BE2C (cell line): ENCODE measurements around the gene TBC1D10A.

Experiments
- DNase-seq: peaks from one replicate; pipeline ENCODE4 v3.0.0-alpha.2; 2020
- H3K27me3 ChIP-seq: fragments of 250-450 bp; sonication (Bioruptor Pico); 2 replicates; pipeline ENCODE4 v1.5.1; 2020; ENCODE audit warnings: mild to moderate bottlenecking
- H3K36me3 ChIP-seq: fragments of 250-450 bp; sonication (Bioruptor Pico); 2 replicates; pipeline ENCODE4 v1.5.1; 2020; ENCODE audit warnings: mild to moderate bottlenecking
- H3K4me1 ChIP-seq: fragments of 250-450 bp; sonication (Bioruptor Pico); 2 replicates; pipeline ENCODE4 v1.5.1; 2020
- H3K4me3 ChIP-seq: 2 replicates; pipeline ENCODE4 v1.5.1; 2011; ENCODE audit warnings: low read depth, low read length
- H3K9me3 ChIP-seq: fragments of 250-450 bp; sonication (Bioruptor Pico); 2 replicates; pipeline ENCODE4 v1.5.1; 2020
- TF ChIP-seq, protein P1 (sequence below): IDR thresholded peaks from 2 replicates; pipeline ENCODE4 v1.5.1; 2012; ENCODE audit warnings: mild to moderate bottlenecking, low read depth, low read length

The TBC1D10A gene

DNA sequence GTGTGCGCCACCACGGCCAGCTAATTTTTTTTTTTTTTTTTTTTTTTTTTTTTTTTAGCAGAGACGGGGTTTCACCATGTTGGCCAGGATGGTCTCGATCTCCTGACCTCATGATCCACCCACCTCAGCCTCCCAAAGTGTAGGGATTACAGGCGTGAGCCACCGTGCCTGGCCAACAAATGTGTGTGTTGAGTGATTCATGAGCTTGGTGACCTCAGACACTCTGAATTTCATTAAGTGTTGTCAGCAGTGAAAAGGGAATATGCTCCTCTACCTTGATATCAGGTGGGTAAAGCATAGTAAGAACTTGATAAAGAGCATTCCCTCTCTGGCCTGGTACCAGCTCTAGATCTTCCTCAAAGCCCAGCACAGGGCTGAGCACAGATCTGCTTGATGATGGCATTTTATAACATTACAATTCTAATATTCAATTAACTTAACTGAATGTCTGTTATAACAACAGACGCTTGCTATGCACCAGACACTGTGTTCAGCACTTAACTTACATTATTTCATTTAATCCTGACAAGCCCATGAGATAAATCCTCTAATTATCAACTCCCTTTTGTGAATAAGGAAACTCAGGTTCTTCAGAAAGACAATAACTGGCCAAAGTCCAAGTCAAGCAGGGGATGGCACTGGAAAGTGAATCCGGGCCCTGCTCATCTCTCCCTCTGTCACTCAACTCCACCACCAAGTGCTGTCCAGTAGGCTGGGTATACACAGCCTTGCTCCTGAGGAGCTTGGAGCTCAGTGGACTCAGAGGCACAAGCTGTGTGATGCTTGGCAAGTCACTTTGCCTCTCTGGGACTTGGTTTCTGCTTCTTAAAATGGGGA lies 13.0 kb downstream of the TBC1D10A start:
- H3K36me3 ChIP-seq, result no peaks in the 10 kb centered on the region
- no peaks in the 10 kb centered on the region for H3K9me3 ChIP-seq
- peaks cover 3% of the 10 kb centered on the region; the same call in 1 of the 2 replicates for H3K4me1 ChIP-seq
- no peak overlapping the region for H3K4me3 ChIP-seq
- H3K27me3 ChIP-seq, result no peaks in the 10 kb centered on the region
- peak; percentile 60 for DNase-seq
- TF ChIP-seq, protein P1, sequence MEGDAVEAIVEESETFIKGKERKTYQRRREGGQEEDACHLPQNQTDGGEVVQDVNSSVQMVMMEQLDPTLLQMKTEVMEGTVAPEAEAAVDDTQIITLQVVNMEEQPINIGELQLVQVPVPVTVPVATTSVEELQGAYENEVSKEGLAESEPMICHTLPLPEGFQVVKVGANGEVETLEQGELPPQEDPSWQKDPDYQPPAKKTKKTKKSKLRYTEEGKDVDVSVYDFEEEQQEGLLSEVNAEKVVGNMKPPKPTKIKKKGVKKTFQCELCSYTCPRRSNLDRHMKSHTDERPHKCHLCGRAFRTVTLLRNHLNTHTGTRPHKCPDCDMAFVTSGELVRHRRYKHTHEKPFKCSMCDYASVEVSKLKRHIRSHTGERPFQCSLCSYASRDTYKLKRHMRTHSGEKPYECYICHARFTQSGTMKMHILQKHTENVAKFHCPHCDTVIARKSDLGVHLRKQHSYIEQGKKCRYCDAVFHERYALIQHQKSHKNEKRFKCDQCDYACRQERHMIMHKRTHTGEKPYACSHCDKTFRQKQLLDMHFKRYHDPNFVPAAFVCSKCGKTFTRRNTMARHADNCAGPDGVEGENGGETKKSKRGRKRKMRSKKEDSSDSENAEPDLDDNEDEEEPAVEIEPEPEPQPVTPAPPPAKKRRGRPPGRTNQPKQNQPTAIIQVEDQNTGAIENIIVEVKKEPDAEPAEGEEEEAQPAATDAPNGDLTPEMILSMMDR, result no peak

DNA sequence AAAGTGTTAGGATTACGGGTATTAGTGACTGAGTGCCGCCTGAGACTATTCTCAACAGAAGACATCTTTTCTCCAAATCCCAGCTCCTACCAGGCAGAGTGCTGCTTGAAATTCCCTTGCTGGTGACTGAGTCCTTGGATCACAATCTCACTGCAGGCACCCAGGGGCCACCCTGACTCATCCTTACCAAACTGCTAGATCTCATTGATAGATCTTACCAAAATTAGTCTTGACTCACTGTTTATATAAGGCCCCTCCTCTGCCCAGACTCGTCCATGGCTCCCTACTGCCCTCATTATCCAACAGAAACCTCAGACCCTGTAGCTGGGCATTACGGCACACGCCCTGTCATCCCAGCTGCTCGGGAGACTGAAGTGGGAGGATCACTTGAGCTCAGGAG lies 14.7 kb downstream of the TBC1D10A start:
- TF ChIP-seq, protein P1, result no peak
- Histone ChIP-seq H3K4me1 (peaks cover 3% of the 10 kb centered on the region; the same call in 1 of the 2 replicates), H3K36me3 (no peaks in the 10 kb centered on the region), H3K9me3 (no peaks in the 10 kb centered on the region), H3K4me3 (no peak overlapping the region), H3K27me3 (no peaks in the 10 kb centered on the region)
- no peak for DNase-seq

DNA sequence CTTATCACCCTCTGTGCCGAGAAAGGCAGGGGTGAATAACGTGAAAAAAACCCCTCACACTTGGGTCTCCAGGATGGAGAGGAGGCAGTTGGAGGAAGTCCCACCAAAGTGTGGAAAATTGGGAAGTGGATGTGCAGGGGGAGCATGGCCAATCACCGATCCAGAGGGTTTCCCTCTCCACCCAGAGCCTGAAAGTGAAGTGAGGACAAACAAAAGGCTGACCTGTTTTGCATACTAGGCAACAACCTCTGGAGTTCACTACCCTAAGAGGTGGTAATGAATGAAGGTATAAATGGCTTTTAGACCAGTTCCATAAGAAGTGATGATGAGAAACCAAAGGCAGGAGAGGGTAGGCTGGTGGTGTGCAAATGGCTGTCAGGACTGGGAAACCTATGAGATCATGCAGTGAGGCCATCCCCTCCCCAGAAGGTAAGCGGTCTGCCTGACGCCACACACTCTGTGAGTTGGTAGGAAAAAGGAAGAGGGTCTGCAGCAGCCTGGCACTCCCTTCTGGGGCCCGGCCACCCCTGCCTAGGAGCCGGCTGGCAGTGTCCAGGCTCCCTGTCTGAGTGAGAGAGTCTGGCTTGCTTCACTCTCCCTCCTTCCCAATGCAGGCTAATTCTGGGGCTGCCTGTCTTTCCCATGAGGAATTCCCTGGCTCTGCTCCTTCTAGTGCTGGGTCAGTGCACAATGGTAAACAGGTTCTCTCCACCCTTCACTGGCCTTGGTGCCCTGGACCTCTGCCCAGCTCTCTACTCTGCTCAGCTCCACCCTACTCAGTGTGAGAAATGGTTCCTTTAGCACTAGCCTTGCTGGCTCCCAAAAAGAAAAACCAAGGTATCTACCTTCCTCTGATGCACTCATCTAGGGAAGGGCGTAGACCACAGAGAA lies 15.6 kb downstream of the TBC1D10A start:
- no peak for DNase-seq
- Histone ChIP-seq H3K4me3 (no peak overlapping the region), H3K4me1 (peaks cover 3% of the 10 kb centered on the region; the same call in 1 of the 2 replicates), H3K9me3 (no peaks in the 10 kb centered on the region), H3K36me3 (no peaks in the 10 kb centered on the region), H3K27me3 (no peaks in the 10 kb centered on the region)
- TF ChIP-seq, protein P1, result no peak

DNA sequence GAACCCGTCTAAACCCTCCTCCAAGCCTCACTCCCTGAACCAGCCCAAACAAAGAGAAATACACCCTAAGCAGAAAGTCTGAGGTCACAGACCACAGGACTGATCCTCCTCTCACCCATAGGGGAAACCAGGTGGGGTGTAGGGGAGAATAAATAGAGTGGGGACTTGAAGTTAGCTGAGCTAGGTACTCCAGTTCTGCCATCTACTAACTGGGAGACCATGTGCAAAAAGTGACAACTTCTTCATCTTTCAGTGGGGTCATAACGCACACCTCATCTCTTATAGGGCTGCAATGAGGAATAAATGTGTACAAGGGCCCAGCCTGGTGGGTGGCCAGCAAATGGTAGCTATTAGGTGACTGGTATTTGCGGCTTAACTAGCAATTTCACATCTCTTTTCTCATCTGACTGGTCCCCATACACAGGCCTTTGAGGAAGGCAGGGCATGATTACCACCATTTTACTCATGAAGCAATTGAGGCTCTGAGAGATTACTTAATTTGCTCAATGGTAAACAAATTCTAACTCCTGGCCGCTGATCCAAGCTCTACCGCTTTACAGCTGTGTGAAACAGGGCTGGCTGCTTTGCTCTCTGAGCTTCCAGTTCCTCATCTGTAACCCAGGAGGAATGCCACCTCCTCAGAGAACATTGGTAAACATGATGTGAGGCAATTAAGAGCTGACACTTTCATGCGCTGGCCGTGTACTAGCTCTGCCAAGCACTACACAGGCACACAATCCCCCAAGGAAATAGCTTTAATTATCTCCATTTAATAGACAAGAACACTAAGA lies 16.6 kb downstream of the TBC1D10A start:
- peaks cover 3% of the 10 kb centered on the region; the same call in 1 of the 2 replicates for H3K4me1 ChIP-seq
- TF ChIP-seq, protein P1, result no peak
- no peak for DNase-seq
- H3K9me3 ChIP-seq, result no peaks in the 10 kb centered on the region
- H3K36me3 ChIP-seq, result no peaks in the 10 kb centered on the region
- H3K27me3 ChIP-seq, result no peaks in the 10 kb centered on the region
- no peak overlapping the region for H3K4me3 ChIP-seq

DNA sequence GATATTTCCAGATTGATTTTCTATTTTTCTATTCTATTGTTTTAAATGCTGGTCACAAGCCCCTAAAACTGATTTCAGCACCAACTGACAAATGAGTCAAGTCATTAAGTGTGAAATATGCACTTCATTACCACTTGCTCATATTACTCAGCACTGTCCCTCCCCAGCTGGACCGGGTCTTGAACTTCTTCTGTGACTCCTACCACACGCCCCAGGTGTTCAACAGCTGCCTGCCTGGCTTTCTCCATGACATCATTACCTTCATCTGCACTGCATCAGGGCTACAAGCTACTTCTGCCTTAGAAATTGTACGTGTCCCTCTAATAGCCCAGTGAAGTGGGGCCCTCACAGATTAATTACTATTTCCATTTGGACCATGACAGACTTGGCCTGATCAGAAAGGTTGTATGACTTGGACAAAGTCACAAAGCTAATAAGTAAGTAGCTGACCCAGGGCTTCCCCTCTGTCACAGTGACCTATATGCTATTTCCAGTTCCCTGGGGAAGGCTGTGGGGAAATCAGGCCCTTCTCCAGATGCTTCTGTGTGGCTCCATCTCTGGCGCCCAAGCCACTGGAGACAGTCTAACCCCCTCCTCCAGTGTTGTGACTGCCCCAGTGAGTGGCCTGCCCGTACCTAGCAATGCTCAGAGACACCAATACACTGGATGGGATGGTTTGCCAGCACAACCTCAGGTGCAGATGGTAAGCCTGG lies 18.1 kb downstream of the TBC1D10A start:
- Histone ChIP-seq H3K9me3 (no peaks in the 10 kb centered on the region), H3K27me3 (no peaks in the 10 kb centered on the region), H3K4me3 (no peak overlapping the region), H3K36me3 (no peaks in the 10 kb centered on the region), H3K4me1 (no peaks in the 10 kb centered on the region; the same call in 1 of the 2 replicates)
- TF ChIP-seq, protein P1, result no peak
- no peak for DNase-seq
